HUES6 (cell line): ENCODE data around the gene RPS6KL1.

Experiments used
- H3K27ac ChIP-seq: 2 replicates; pipeline ENCODE4 v1.7.0; 2013; ENCODE audit warnings: low read depth, mild to moderate bottlenecking, low read length, inconsistent platforms
- H3K27me3 ChIP-seq: 2 replicates; pipeline ENCODE4 v1.6.1; 2013; ENCODE audit warnings: low read length; ENCODE audit not compliant: control insufficient read depth, insufficient read depth
- H3K36me3 ChIP-seq: 2 replicates; pipeline ENCODE4 v1.6.1; 2013; ENCODE audit warnings: low read length; ENCODE audit not compliant: control insufficient read depth, insufficient read depth
- H3K4me1 ChIP-seq: 2 replicates; pipeline ENCODE4 v1.6.1; 2013; ENCODE audit warnings: low read length; ENCODE audit not compliant: control insufficient read depth, insufficient read depth
- H3K4me3 ChIP-seq: 2 replicates; pipeline ENCODE4 v1.5.1; 2013; ENCODE audit warnings: low read depth, low read length
- H3K9ac ChIP-seq: one replicate; pipeline ENCODE4 v1.6.1; 2013; ENCODE audit warnings: mild to moderate bottlenecking, low read length
- H3K9me3 ChIP-seq: 2 replicates; pipeline ENCODE4 v1.6.1; 2013; ENCODE audit warnings: low read depth, low read length; ENCODE audit not compliant: control insufficient read depth, insufficient read depth

The RPS6KL1 gene

DNA sequence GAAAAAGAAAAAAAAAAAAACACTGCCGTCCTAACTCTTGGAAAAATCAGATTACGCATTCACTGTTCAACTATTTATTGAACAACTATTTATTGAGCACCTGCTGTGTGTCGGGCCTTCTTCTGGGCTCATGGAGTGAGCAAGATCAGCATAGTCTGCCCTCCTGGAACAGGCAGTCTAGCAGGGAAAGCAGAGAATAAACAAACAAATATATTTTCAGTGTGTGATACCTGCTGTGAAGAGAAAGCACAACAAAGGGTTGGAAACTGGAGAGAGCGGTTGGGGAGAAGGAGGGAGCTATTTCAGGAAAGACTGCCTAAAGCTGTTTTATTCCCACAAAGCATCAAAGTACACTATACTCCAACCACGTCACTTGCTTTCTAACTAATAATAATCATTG lies 57.9 kb downstream of the RPS6KL1 start:
- no peaks in the 10 kb centered on the region for H3K4me1 ChIP-seq
- no peak overlapping the region for H3K27ac ChIP-seq
- no peak overlapping the region for H3K4me3 ChIP-seq
- no peaks in the 10 kb centered on the region for H3K36me3 ChIP-seq
- no peak overlapping the region for H3K9ac ChIP-seq
- H3K9me3 ChIP-seq = no peaks in the 10 kb centered on the region
- no peaks in the 10 kb centered on the region for H3K27me3 ChIP-seq

- H3K9me3 ChIP-seq = no peaks in the 10 kb centered on the region
- no peak overlapping the region for H3K27ac ChIP-seq
- no peaks in the 10 kb centered on the region for H3K27me3 ChIP-seq
- no peak overlapping the region for H3K9ac ChIP-seq
- H3K36me3 ChIP-seq = no peaks in the 10 kb centered on the region
- H3K4me1 ChIP-seq = no peaks in the 10 kb centered on the region
- H3K4me3 ChIP-seq = no peak overlapping the region
These were observed 58.9 kb downstream of the RPS6KL1 start for GRCh38 chr14:74864198-74864597.

- no peak overlapping the region for H3K4me3 ChIP-seq
- H3K9ac ChIP-seq = no peak overlapping the region
- H3K36me3 ChIP-seq = no peaks in the 10 kb centered on the region
- no peaks in the 10 kb centered on the region for H3K4me1 ChIP-seq
- H3K27me3 ChIP-seq = no peaks in the 10 kb centered on the region
- no peaks in the 10 kb centered on the region for H3K9me3 ChIP-seq
- no peak overlapping the region for H3K27ac ChIP-seq
These were observed 59.8 kb downstream of the RPS6KL1 start for GRCh38 chr14:74863274-74863673.

- Histone ChIP-seq H3K27me3 (no peaks in the 10 kb centered on the region), H3K27ac (no peak overlapping the region), H3K9me3 (no peaks in the 10 kb centered on the region), H3K4me3 (no peak overlapping the region), H3K9ac (no peak overlapping the region), H3K36me3 (no peaks in the 10 kb centered on the region), H3K4me1 (no peaks in the 10 kb centered on the region)
These were observed 61.3 kb downstream of the RPS6KL1 start for GRCh38 chr14:74861734-74862090.

GRCh38 chr14:74860899-74861733 lies 61.9 kb downstream of the RPS6KL1 start:
- no peaks in the 10 kb centered on the region for H3K4me1 ChIP-seq
- no peak overlapping the region for H3K4me3 ChIP-seq
- no peak overlapping the region for H3K9ac ChIP-seq
- H3K27me3 ChIP-seq = no peaks in the 10 kb centered on the region
- no peaks in the 10 kb centered on the region for H3K36me3 ChIP-seq
- H3K9me3 ChIP-seq = no peaks in the 10 kb centered on the region
- no peak overlapping the region for H3K27ac ChIP-seq

GRCh38 chr14:74859757-74860552 lies 63.1 kb downstream of the RPS6KL1 start:
- no peaks in the 10 kb centered on the region for H3K36me3 ChIP-seq
- H3K27ac ChIP-seq = no peak overlapping the region
- H3K4me3 ChIP-seq = no peak overlapping the region
- H3K9me3 ChIP-seq = no peaks in the 10 kb centered on the region
- H3K27me3 ChIP-seq = no peaks in the 10 kb centered on the region
- H3K4me1 ChIP-seq = no peaks in the 10 kb centered on the region
- H3K9ac ChIP-seq = no peak overlapping the region

DNA sequence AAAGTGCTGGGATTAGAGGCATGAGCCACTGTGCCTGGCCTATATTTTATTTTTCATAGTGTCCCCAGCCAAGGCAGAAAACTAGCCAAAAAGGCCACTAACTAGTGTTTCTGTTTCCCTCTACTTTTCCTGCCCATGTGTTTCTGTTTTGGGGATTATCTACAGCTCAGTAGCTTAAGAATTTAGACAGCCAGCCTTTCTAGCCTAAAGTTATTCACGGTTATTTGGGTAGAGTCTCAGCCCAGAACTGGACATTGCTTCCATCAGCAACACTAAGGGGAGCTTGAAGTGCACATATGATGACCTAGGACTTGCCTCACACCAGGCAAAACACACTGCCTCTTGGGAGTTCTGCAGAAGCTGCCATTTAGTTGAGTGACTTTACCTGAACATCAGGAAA lies 65.0 kb downstream of the RPS6KL1 start:
- H3K36me3 ChIP-seq = no peaks in the 10 kb centered on the region
- no peaks in the 10 kb centered on the region for H3K9me3 ChIP-seq
- no peaks in the 10 kb centered on the region for H3K27me3 ChIP-seq
- no peak overlapping the region for H3K27ac ChIP-seq
- no peak overlapping the region for H3K4me3 ChIP-seq
- no peak overlapping the region for H3K9ac ChIP-seq
- no peaks in the 10 kb centered on the region for H3K4me1 ChIP-seq

- H3K9ac ChIP-seq = no peak overlapping the region
- no peaks in the 10 kb centered on the region for H3K9me3 ChIP-seq
- H3K4me3 ChIP-seq = no peak overlapping the region
- H3K27me3 ChIP-seq = no peaks in the 10 kb centered on the region
- H3K27ac ChIP-seq = no peak overlapping the region
- H3K36me3 ChIP-seq = no peaks in the 10 kb centered on the region
- H3K4me1 ChIP-seq = no peaks in the 10 kb centered on the region
These were observed 66.7 kb downstream of the RPS6KL1 start for GRCh38 chr14:74856366-74856765.

GRCh38 chr14:74855945-74856344 lies 67.1 kb downstream of the RPS6KL1 start:
- Histone ChIP-seq H3K27me3 (no peaks in the 10 kb centered on the region), H3K9ac (no peak overlapping the region), H3K4me3 (no peak overlapping the region), H3K27ac (no peak overlapping the region), H3K36me3 (no peaks in the 10 kb centered on the region), H3K4me1 (no peaks in the 10 kb centered on the region), H3K9me3 (no peaks in the 10 kb centered on the region)

GRCh38 chr14:74855021-74855420 lies 68.0 kb downstream of the RPS6KL1 start:
- H3K4me1 ChIP-seq = no peaks in the 10 kb centered on the region
- no peak overlapping the region for H3K4me3 ChIP-seq
- H3K9me3 ChIP-seq = no peaks in the 10 kb centered on the region
- H3K27me3 ChIP-seq = no peaks in the 10 kb centered on the region
- H3K36me3 ChIP-seq = no peaks in the 10 kb centered on the region
- no peak overlapping the region for H3K9ac ChIP-seq
- H3K27ac ChIP-seq = no peak overlapping the region
